Activated gamma-delta T cell treated with Interleukin-2 at 50 U/mL for 16 hours (primary cell): ENCODE measurements around the gene NR5A1.

Experiments used
- DNase-seq: peaks from one replicate; pipeline ENCODE4 v3.0.0-alpha.2; 2020

Gene NR5A1

GRCh38 chr9:124513376-124513994 is 6.3 kb upstream of the NR5A1 start:
- no peak for DNase-seq

GRCh38 chr9:124512806-124513204 is 5.6 kb upstream of the NR5A1 start:
- DNase-seq: no peak

- DNase-seq: no peak
Measured at GRCh38 chr9:124511891-124512805, 4.9 kb upstream of the NR5A1 start.

- DNase-seq: no peak
Measured at GRCh38 chr9:124511426-124511840, 4.2 kb upstream of the NR5A1 start.

- DNase-seq: no peak
Measured at GRCh38 chr9:124510650-124511425, 3.6 kb upstream of the NR5A1 start.

GRCh38 chr9:124507880-124508423 is 753 bp upstream of the NR5A1 start:
- DNase-seq: no peak

GRCh38 chr9:124506433-124506832 is 766 bp downstream of the NR5A1 start:
- DNase-seq: no peak

- DNase-seq: no peak
Measured at GRCh38 chr9:124505901-124506346, 1.3 kb downstream of the NR5A1 start.

GRCh38 chr9:124505006-124505900 is 1.9 kb downstream of the NR5A1 start:
- DNase-seq: no peak

GRCh38 chr9:124504530-124505005 is 2.6 kb downstream of the NR5A1 start:
- DNase-seq: no peak

GRCh38 chr9:124503713-124504529 is 3.3 kb downstream of the NR5A1 start:
- no peak for DNase-seq

GRCh38 chr9:124502711-124503702 is 4.2 kb downstream of the NR5A1 start:
- DNase-seq: no peak

- DNase-seq: no peak
Measured at GRCh38 chr9:124501771-124502320, 5.4 kb downstream of the NR5A1 start.

- no peak for DNase-seq
Measured at GRCh38 chr9:124500796-124501611, 6.2 kb downstream of the NR5A1 start.

- no peak for DNase-seq
Measured at GRCh38 chr9:124500028-124500795, 7.0 kb downstream of the NR5A1 start.

- no peak for DNase-seq
Measured at GRCh38 chr9:124499216-124499615, 8.0 kb downstream of the NR5A1 start.

GRCh38 chr9:124498499-124499146 is 8.6 kb downstream of the NR5A1 start:
- DNase-seq: no peak
